D341Med (cell line): Measurements from ENCODE around the gene PGM2L1.
"Not testable (repeated sequence)": the region's sequence is repeated elsewhere in the genome, so short reads cannot be mapped to it uniquely, and the experiment has no call there.

ENCODE experiments used
- DNase-seq: peaks from one replicate; pipeline ENCODE4 v3.0.0; 2012; ENCODE audit warnings: low spot score

PGM2L1 gene

GRCh38 chr11:74338963-74339362, 59.3 kb downstream of the PGM2L1 start:
- no peak for DNase-seq

- DNase-seq, result no peak
Observed at GRCh38 chr11:74333193-74333592, 65.0 kb downstream of the PGM2L1 start.

DNA sequence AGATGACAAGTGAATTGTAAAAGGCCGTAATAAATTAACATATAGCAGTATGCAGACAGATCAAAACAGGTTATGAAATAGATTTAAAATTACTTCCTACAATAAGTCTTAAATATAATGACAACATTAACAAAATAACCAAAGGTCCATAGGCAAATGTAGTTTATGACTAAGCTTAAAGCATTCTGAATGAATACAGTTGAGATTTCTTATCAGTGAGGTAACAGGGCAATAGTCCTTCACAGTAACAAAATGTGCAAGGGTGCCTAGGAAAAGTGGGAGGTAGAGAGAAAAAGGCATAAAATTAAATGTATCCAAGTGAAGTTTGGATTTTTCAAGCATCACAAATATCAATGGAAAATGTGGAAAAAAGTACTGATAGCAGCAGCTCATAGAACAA, 65.9 kb downstream of the PGM2L1 start:
- DNase-seq, result no peak

- not testable (repeated sequence) for DNase-seq
Observed at GRCh38 chr11:74331000-74331399, 67.2 kb downstream of the PGM2L1 start.

- DNase-seq, result no peak
Observed at GRCh38 chr11:74330075-74330858, 68.0 kb downstream of the PGM2L1 start.

DNA sequence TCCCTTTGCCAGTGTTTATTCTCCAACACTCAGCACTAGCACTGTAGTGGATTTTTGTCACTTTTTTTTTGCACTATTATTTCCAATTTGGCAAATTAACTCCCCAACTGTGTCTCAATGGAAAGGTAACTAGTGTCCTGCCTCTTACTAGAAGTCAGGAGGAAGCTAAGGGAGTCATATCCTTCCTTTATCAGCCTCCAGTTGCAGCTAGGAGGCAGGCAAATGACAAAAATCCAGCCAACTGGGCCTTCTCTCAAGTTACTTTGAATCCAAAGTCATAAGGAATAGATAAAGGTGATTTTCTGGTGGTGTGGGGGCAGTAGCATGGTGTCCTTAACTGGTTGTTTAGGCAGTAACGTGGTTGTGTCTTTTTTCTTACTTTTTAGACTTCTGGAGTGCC, 71.2 kb downstream of the PGM2L1 start:
- DNase-seq, result no peak

- DNase-seq, result no peak
Observed at GRCh38 chr11:74326665-74327064, 71.6 kb downstream of the PGM2L1 start.

DNA sequence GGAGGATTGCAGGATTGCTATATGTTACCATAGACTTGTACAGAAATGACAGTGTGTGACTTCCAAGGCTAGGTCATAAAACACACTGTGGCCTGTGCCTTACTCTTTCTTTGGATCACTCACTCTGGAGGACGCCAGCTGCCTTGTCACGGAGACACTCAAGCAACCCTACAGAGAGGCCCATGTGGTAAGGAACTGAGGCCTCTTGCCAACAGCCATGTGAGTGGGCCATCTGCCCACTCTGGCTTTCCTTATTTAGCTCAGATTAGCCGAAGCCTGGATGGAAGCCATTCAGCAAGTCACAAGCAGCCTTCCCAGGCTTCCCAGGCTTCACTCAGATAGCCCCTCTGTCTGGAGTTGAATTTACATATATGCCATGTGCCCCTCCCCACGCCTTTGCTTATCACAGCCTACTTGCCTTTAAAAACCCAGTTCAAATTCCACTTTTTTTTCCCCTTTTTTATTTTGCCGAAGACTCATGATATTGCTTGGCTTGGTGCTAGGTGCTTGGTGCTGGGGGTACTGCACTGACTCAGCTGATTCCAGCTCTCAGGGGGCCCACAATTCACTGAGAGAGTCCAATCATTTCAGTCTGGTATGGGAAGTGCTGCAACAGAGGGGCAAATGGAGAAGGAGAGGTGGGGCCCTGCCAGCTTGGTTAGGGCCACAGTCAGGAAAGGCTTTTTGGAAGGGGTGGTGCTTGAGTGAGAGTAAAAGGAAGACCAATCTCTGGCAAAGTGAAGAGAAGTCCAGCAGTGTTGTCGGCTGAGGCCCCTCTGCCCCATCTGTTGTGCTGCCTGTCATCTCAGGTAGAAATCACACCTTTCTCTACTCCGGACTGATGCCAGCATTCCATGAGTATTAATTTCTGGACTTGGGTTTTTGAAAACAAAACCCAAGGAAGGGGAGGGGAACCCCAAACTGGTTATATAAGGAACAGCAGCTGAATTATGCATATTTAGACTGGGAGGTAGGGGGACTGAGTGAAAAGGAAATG, 72.3 kb downstream of the PGM2L1 start:
- peak; percentile 68 for DNase-seq

DNA sequence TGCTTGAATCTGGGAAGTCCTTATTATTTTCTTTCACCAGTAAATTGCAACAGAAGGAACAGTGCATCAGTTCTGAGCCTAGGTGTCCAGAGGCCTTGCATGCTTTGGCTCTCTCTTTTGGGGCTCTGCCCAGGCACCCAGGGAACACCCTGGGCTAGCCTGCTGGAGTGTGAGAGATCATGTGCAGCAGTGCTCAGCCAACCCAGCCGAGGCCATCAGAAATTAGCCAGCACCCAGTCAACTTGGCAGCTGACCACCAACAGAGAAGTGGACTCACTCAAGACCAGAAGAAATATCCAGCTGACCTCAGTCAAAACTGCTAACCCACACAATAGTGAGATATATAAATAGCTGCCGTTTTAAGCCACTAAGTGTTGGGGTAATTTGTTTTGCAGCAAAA, 75.6 kb downstream of the PGM2L1 start:
- no peak for DNase-seq

- DNase-seq, result peak; percentile 37
Observed at GRCh38 chr11:74321487-74322188, 76.6 kb downstream of the PGM2L1 start.

GRCh38 chr11:74320538-74320937, 77.7 kb downstream of the PGM2L1 start:
- no peak for DNase-seq

- no peak for DNase-seq
Observed at GRCh38 chr11:74319139-74319816, 79.0 kb downstream of the PGM2L1 start.

GRCh38 chr11:74318241-74318932, 79.8 kb downstream of the PGM2L1 start:
- DNase-seq, result no peak

GRCh38 chr11:74316772-74317505, 81.3 kb downstream of the PGM2L1 start:
- no peak for DNase-seq

DNA sequence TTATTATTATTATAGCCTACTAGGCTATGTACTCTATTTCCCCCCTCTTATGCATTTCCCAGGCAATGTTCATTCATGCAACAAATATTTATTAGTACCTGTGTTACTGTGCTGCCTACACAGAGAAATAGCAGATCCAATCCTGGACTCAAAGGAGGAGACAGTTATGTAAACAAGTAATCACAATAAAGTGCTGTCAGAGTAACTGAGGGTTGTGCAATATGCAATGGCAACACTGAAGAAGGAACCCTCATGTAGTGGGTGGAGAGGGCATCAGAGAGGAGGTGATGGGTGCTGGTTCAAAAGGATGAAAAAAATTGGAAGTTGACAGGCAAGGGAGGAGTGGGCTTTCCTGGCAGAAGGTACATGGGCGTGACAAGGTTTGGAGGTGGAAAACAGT, 85.9 kb downstream of the PGM2L1 start:
- no peak for DNase-seq

DNA sequence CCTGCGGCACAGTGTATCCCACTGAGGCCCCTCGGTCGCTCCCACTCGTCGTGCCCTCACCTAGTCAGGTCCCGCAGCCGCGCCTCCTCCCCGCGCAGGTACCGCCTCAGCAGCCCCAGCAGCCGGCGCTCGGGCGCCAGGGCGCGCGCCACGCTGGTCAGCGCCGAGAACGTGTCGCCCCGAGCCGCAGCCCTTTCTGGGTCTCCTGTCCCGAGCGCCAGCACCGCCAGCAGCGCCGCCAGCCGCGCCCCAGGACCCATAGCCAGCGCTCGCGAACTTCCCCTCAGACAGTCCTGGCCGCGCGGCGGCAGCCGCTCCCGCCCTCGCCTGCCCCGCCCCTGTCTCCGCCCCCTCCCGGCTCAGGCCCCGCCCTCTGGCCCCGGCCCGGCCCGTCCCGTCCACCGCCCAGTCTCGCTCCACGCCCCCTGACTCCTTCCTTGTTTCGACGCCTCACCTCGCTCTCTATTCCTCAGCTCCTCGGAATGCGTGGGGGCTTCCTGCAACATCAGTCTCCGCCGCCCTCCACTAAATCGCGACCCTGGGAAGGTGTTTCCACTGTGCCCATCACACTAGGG, 86.8 kb downstream of the PGM2L1 start, which contains the start of gene P4HA3:
Gene P4HA3 (minus strand): TSS at position 289 of the 575 bp plus-strand sequence. CDS start 29 bp downstream, at position 260.
- DNase-seq, result peak; percentile 38

DNA sequence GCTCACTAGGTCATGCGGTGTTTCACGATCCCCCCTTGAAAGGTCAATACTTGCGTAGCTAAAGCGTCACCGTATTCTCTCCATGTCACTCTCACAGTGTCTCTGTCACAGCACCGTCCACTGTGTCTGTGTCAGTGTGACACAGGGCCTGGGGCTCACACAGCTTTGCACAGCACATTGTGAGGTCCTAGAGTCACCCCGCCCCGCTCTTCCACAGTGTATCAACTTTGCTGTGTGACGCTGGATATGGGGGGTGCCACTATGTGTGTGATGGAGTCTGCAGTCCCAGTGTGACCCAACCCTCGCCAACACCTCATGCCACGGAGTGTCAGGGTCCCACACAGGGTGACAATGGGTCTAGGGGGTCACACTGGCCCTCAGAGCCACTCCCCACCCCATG, 87.4 kb downstream of the PGM2L1 start:
- DNase-seq, result no peak

DNA sequence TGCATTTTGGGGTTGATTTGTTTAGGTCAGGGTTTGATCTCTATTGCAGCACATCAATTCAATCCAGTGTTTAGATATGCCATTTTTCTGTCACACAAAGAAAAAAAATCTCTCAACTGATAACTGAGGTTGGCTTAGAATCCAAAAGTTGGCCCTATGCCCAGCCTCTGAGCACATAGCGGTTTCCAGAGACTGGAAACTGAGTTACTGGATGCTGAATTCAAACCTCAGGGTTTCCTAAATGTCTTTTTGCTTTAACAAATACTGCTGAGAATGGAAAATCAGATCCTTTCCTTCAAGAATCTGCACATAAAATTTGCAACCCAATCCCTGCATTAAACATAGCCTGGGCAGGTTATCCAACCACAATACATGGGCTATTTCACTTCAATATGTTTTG, 90.8 kb downstream of the PGM2L1 start:
- DNase-seq, result no peak

DNA sequence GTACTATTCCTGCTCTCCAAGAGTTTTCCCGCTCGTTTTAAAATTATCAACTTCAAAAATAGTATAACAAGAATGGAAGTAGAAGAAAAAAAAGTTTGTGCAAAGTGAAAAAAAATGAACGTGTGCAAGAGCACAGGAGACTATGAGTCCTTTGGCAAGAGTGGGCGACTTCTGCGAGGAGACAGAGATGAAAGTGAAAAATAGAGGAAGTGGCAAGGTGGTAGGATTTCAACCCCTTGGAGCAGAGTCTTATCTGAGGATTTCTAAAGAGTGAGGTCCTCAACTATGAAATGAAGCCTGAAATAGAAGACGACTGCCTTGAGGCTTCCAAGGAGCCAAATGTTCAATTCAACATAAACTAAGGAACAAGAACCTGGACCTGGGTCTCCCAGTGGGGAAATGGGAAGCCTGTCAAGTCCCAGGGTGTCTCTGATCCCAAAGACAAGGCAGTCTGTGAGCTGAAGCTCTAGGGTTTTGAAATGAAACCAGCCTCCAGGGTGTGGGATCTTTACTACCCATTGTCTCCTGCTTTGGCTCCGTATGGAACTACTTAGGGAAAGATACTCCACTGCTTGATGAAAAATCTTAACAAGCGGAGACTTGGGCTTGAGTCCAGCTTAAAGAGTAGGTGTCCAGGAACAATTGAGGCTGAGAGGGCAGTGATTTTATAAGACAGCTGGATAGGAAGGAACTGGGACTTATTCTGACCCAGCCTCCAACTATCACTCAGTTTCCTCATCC, 91.6 kb downstream of the PGM2L1 start:
- no peak for DNase-seq
